CD4-positive, alpha-beta memory T cell (primary cell): ENCODE measurements around the gene CACNA1I. TPM values are rescaled to one million over a fixed set of nuclear protein-coding genes. Genes with fewer than 3 reads are reported as not detected.

Experiments
- CTCF ChIA-PET: fragments of 350-600 bp; sonication (Branson Sonifier 250); formaldehyde crosslinking; loops from one replicate; lab custom pipeline; 2021; ENCODE audit warnings: inconsistent platforms; ENCODE audit not compliant: partially characterized antibody; lab: Charles Lee
- POLR2A ChIA-PET: fragments of 350-600 bp; sonication (Branson Sonifier 250); formaldehyde crosslinking; loops from one replicate; lab custom pipeline; 2021; ENCODE audit not compliant: partially characterized antibody; lab: Charles Lee
- DNase-seq, 5 donors: peaks; one replicate each; pipeline versions ENCODE4 v3.0.0 to v3.0.0-alpha.2; 2020 to 2022; ENCODE audit warnings: mixed read lengths in 1 of 5
- H3K27ac ChIP-seq: one replicate; pipeline ENCODE4 v1.7.0; 2013; ENCODE audit warnings: low read depth, low read length
- H3K27me3 ChIP-seq: 2 replicates; pipeline ENCODE4 v1.7.0; 2013; ENCODE audit warnings: mild to moderate bottlenecking, low read length, moderate library complexity; ENCODE audit not compliant: insufficient read depth
- H3K36me3 ChIP-seq: 2 replicates; pipeline ENCODE4 v1.7.0; 2013; ENCODE audit warnings: mild to moderate bottlenecking, low read length, moderate library complexity; ENCODE audit not compliant: insufficient read depth
- H3K4me1 ChIP-seq: 2 replicates; pipeline ENCODE4 v1.7.0; 2013; ENCODE audit warnings: mild to moderate bottlenecking, low read length, moderate library complexity; ENCODE audit not compliant: insufficient read depth
- H3K4me3 ChIP-seq, 2 donors: one replicate each; pipeline ENCODE4 v1.7.0; 2013; ENCODE audit warnings: low read length in 2 of 2, mild to moderate bottlenecking in 1 of 2
- H3K9me3 ChIP-seq, 2 donors: one replicate each; pipeline ENCODE4 v1.7.0; 2013; ENCODE audit warnings: low read length in 2 of 2, control low read depth in 1 of 2; ENCODE audit not compliant: control insufficient read depth in 1 of 2
- H3K27ac Mint-ChIP-seq, 7 donors: one replicate each; pipeline ENCODE4 v1.8.0; 2020 to 2021; ENCODE audit warnings: mixed read lengths in 7 of 7, mild to moderate bottlenecking in 6 of 7, inconsistent platforms in 3 of 7, moderate library complexity in 3 of 7
- H3K27me3 Mint-ChIP-seq, 2 donors: one replicate each; pipeline ENCODE4 v1.8.0; 2020 to 2021; ENCODE audit warnings: mixed read lengths in 2 of 2
- H3K36me3 Mint-ChIP-seq, 2 donors: one replicate each; pipeline ENCODE4 v1.8.0; 2020 to 2021; ENCODE audit warnings: mixed read lengths in 2 of 2, inconsistent platforms in 1 of 2, mild to moderate bottlenecking in 1 of 2
- H3K4me1 Mint-ChIP-seq, 4 donors: one replicate each; pipeline ENCODE4 v1.8.0; 2020 to 2021; ENCODE audit warnings: mixed read lengths in 4 of 4, mild to moderate bottlenecking in 1 of 4
- H3K4me3 Mint-ChIP-seq, 8 donors: one replicate each; pipeline ENCODE4 v1.8.0; 2020 to 2021; ENCODE audit warnings: mixed read lengths in 8 of 8, mild to moderate bottlenecking in 7 of 8, moderate library complexity in 6 of 8, inconsistent platforms in 3 of 8
- H3K9me3 Mint-ChIP-seq, 8 donors: one replicate each; pipeline ENCODE4 v1.8.0; 2020 to 2021; ENCODE audit warnings: mixed read lengths in 8 of 8, mild to moderate bottlenecking in 5 of 8, inconsistent platforms in 3 of 8, moderate library complexity in 1 of 8
- intact Hi-C: fragments of 100-400 bp; cut with micrococcal nuclease; formaldehyde crosslinking; loops from one replicate; pipeline ENCODE4 v1.15.1; 2023
- polyA plus RNA-seq, 2 donors: library from polyadenylated mRNA; unstranded; fragments of 300-500 nt; fragmentation: Illumina TruSeq; gene quantifications; one replicate each; pipeline ENCODE4 v1.2.3, GENCODE V29; 2021
- total RNA-seq, 2 experiments: library from RNA; stranded (reverse); gene quantifications; one replicate each; pipeline ENCODE4 v1.2.3, GENCODE V29; 2021

The CACNA1I gene
- total and polyA plus RNA-seq, 4 experiments from 2014 or later: 0.30 to 58.0 (median 29.7) TPM

DNA sequence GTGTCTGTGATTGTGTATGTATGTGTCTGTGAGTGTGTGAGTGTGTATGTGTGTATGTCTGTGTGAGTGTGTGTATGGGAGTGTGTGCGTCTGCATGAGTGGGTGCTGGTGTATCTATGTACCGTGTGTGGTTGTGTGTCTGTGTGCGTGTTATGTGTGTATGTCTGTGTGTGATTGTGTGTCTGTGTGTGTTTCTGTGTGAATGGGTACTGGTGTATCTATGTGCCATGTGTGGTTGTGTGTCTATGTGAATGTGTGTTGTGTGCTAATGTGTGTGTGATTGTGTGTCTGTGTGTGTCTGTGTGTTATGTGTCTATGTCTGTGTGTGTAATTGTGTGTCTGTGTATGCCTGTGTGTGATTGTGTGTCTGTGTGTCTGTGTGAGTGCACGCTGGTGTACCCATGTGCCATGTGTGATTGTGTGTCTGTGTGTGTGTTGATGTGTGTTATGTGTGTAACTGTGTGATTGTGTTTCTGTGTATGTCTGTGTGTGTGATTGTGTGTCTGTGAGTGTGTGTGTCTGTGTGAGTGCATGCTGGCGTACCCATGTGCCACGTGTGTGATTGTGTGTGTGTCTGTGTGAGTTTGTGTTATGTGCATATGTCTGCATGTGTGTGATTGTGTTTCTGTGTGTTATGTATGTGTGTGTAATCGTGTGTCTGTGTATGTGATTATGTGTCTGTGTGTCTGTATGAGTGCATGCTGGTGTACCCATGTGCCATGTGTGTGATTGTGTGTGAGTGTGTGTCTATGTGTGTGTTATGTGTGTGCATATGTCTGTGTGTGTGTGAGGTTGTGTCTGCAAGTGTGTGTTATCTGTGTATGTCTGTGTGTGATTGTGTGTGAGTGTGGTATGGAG, 6.8 kb upstream of the CACNA1I start:
- Mint-ChIP-seq H3K4me1 (peaks cover 16 to 23% (median 18%) of the 10 kb centered on the region in 4 donors), H3K27ac (no peak overlapping the region), H3K9me3 (peaks cover 0 to 6% (median 0%) of the 10 kb centered on the region in 8 donors), H3K4me3 (no peak overlapping the region), H3K27me3 (peaks cover 2 to 11% of the 10 kb centered on the region in 2 donors), H3K36me3 (no peaks in the 10 kb centered on the region)
- DNase-seq: no peak
- ChIA-PET CTCF (no interaction called here), POLR2A (no interaction called here)
- Histone ChIP-seq H3K36me3 (no peaks in the 10 kb centered on the region), H3K9me3 (no peaks in the 10 kb centered on the region), H3K4me3 (no peak overlapping the region), H3K4me1 (peaks cover 14% of the 10 kb centered on the region), H3K27ac (no peak overlapping the region), H3K27me3 (peaks cover 1% of the 10 kb centered on the region)
- intact Hi-C loops: loop anchor here (10.0 kb wide), 2 partner anchors 61 to 381 kb away; no protein-coding TSS in a partner anchor

- H3K27me3 ChIP-seq: no peaks in the 10 kb centered on the region
- intact Hi-C loops: loop anchor here (5.0 to 10.0 kb wide), 3 partner anchors 59 to 379 kb away; no protein-coding TSS in a partner anchor
Measured at GRCh38 chr22:39565414-39565944, 5.1 kb upstream of the CACNA1I start.

DNA sequence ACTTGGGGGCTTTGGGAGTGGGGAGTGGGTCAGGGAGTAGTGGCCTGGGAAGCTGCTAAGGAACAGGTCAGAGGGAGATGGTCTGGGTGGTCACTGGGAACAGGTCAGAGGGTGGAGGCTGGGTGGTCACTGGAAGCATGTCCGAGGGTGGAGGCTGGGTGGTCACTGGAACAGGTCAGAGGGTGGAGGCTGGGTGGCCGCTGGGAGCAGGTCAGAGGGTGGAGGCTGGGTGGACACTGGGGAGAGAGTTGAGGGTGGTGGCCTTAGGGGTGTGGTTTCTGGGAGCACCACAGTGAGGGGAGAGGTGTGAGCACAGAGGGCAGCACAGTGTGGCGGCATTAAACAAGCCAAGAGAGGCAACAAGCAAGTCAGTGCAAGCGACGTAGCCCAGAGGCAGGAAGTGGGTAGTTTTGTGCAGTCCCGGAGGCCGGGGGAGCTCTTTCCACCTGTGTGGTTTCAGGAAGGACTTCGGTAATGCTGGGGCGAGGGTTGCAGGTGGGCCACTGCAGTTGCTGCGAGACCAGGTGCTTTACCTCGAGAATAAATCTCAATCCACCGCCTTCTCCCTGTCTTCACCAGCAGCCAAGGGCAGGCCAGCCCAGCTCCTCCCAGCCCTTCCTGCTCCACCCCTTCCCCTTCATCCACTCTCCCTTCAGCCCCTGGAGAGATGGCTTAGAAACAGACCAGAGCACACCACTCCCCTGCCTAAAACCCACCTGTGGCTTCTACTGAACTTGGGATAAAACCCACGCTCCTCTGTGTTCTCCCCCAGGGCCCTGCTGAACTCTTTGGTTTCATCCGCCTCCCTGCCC, 3.2 kb upstream of the CACNA1I start:
- Histone ChIP-seq H3K36me3 (no peaks in the 10 kb centered on the region), H3K4me3 (peak overlapping the region in 1 of 2 donors; percentile 3), H3K4me1 (peaks cover 14% of the 10 kb centered on the region), H3K9me3 (no peaks in the 10 kb centered on the region), H3K27ac (no peak overlapping the region), H3K27me3 (no peaks in the 10 kb centered on the region)
- H3K27me3 Mint-ChIP-seq: no peaks in the 10 kb centered on the region
- peaks cover 0 to 6% (median 0%) of the 10 kb centered on the region in 8 donors for H3K9me3 Mint-ChIP-seq
- peak overlapping the region; percentile 47 to 68 (median 50) for H3K4me3 Mint-ChIP-seq
- CTCF ChIA-PET: interaction anchor here (0.6 to 1.5 kb wide), 8 partner anchors 11 to 469 kb away, joined by 3 to 11 read pairs (median 4); no protein-coding TSS in a partner anchor
- DNase-seq: peak; percentile 43 to 58 (median 52)
- H3K4me1 Mint-ChIP-seq: peaks cover 16 to 23% (median 18%) of the 10 kb centered on the region in 4 donors
- peak overlapping the region; percentile 54 to 91 (median 83) for H3K27ac Mint-ChIP-seq
- POLR2A ChIA-PET: interaction anchor here (0.6 to 1.1 kb wide), 4 partner anchors 123 to 458 kb away, joined by 3 to 5 read pairs (median 3); no protein-coding TSS in a partner anchor
- intact Hi-C loops: loop anchor here (5.0 to 10.0 kb wide), 3 partner anchors 57 to 377 kb away; no protein-coding TSS in a partner anchor
- no peaks in the 10 kb centered on the region for H3K36me3 Mint-ChIP-seq

More at GRCh38 chr22:39565414-39565944, 5.1 kb upstream of the CACNA1I start:
- CTCF ChIA-PET: no interaction called here
- H3K4me3 Mint-ChIP-seq: peak overlapping the region in 2 of 8 donors; percentile 73 to 78
- POLR2A ChIA-PET: no interaction called here
- Histone ChIP-seq H3K36me3 (no peaks in the 10 kb centered on the region), H3K9me3 (no peaks in the 10 kb centered on the region), H3K4me1 (peaks cover 14% of the 10 kb centered on the region), H3K27ac (no peak overlapping the region), H3K4me3 (no peak overlapping the region)
- H3K9me3 Mint-ChIP-seq: peaks cover 0 to 6% (median 0%) of the 10 kb centered on the region in 8 donors
- H3K4me1 Mint-ChIP-seq: peaks cover 16 to 23% (median 18%) of the 10 kb centered on the region in 4 donors
- peaks cover under 1 to 3% of the 10 kb centered on the region in 2 donors for H3K27me3 Mint-ChIP-seq
- no peaks in the 10 kb centered on the region for H3K36me3 Mint-ChIP-seq
- peak overlapping the region in 2 of 7 donors; percentile 7 to 88 for H3K27ac Mint-ChIP-seq
- no peak for DNase-seq

DNA sequence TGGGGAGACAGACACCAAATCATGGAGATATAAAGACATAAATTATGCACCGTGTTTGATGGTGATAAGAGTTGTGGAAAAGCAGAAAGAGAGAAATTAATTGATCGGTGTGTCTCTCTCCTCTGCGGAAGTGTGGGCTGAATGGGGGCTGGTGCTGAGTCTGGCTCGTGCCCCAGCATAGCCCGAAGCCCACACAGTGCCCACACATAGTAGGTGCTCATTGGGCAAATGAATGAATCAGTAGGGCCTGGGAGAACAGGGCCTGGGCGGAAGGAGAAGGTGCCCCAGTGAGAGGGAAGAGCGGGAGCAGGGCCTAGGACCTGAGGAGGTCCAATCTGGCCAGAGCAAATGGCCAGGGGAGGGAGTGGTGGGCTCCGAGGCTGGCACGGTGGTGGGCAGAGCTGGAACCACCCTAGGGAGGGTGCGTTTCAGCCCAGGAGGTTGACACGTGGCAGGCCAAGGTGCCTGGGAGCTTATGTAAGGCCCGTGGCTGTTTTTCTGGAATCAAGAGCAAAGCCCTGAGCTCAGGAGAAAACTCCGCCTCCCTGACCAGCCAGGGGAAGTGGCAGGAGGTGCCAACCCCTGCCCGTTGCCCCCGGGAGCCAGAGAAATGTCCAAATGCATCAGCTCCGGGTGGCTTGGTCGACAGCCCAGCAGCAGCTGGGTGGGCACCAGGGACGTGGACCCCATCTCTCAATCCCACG, 2.1 kb upstream of the CACNA1I start:
- Mint-ChIP-seq H3K27me3 (no peaks in the 10 kb centered on the region), H3K4me3 (peak overlapping the region in 3 of 8 donors; percentile 49 to 68 (median 67)), H3K36me3 (no peaks in the 10 kb centered on the region), H3K4me1 (peaks cover 16 to 23% (median 18%) of the 10 kb centered on the region in 4 donors), H3K9me3 (peaks cover 0 to 6% (median 0%) of the 10 kb centered on the region in 8 donors), H3K27ac (peak overlapping the region in 3 of 7 donors; percentile 3 to 62 (median 9))
- CTCF ChIA-PET: no interaction called here
- H3K4me3 ChIP-seq: no peak overlapping the region
- H3K27ac ChIP-seq: no peak overlapping the region
- POLR2A ChIA-PET: no interaction called here
- intact Hi-C loops: loop anchor here (5.0 to 10.0 kb wide), 3 partner anchors 56 to 376 kb away; no protein-coding TSS in a partner anchor
- peaks cover 14% of the 10 kb centered on the region for H3K4me1 ChIP-seq
- no peaks in the 10 kb centered on the region for H3K36me3 ChIP-seq
- H3K9me3 ChIP-seq: no peaks in the 10 kb centered on the region
- no peaks in the 10 kb centered on the region for H3K27me3 ChIP-seq
- DNase-seq: no peak

GRCh38 chr22:39569066-39569465, 1.5 kb upstream of the CACNA1I start:
- peaks cover 16 to 23% (median 18%) of the 10 kb centered on the region in 4 donors for H3K4me1 Mint-ChIP-seq
- POLR2A ChIA-PET: no interaction called here
- CTCF ChIA-PET: no interaction called here
- H3K36me3 Mint-ChIP-seq: no peaks in the 10 kb centered on the region
- H3K4me3 Mint-ChIP-seq: no peak overlapping the region
- Histone ChIP-seq H3K4me1 (peaks cover 14% of the 10 kb centered on the region), H3K27me3 (no peaks in the 10 kb centered on the region), H3K9me3 (no peaks in the 10 kb centered on the region), H3K36me3 (no peaks in the 10 kb centered on the region), H3K27ac (no peak overlapping the region), H3K4me3 (no peak overlapping the region)
- no peaks in the 10 kb centered on the region for H3K27me3 Mint-ChIP-seq
- DNase-seq: no peak
- intact Hi-C loops: loop anchor here (5.0 to 10.0 kb wide), 3 partner anchors 56 to 376 kb away; no protein-coding TSS in a partner anchor
- no peak overlapping the region for H3K27ac Mint-ChIP-seq
- H3K9me3 Mint-ChIP-seq: peaks cover 0 to 6% (median 0%) of the 10 kb centered on the region in 8 donors

DNA sequence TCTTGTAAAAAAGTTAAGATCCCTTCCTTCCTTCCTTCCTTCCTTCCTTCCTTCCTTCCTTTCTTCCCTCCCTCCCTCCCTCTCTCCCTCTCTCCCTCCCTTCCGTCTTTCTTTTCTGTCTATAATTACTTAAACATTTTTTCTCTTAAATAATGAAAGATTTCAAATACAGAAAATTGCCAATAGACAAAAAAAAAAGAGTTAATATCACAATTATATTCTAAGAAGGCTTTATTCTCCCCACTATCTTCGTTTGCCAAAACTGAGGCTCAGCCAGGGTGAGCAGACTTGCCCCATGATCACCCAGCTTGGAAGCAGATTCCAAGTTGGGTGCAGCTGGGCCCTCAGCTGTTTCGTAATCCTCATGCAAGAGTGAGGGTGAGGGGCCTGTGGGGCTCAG, 327 bp upstream of the CACNA1I start:
- POLR2A ChIA-PET: no interaction called here
- no peaks in the 10 kb centered on the region for H3K36me3 Mint-ChIP-seq
- CTCF ChIA-PET: interaction anchor here (0.7 kb wide), 1 partner anchor 454 kb away, joined by 3 read pairs; no protein-coding TSS in a partner anchor

More for the DNA sequence above, 327 bp upstream of the CACNA1I start:
- H3K4me3 ChIP-seq: no peak overlapping the region
- H3K4me1 ChIP-seq: peaks cover 14% of the 10 kb centered on the region
- H3K27me3 ChIP-seq: no peaks in the 10 kb centered on the region
- Mint-ChIP-seq H3K27me3 (no peaks in the 10 kb centered on the region), H3K4me3 (no peak overlapping the region), H3K9me3 (peaks cover 0 to 6% (median 0%) of the 10 kb centered on the region in 8 donors), H3K27ac (no peak overlapping the region), H3K4me1 (peaks cover 16 to 22% (median 18%) of the 10 kb centered on the region in 4 donors)
- intact Hi-C loops: no loop called here
- no peaks in the 10 kb centered on the region for H3K9me3 ChIP-seq
- DNase-seq: no peak
- no peak overlapping the region for H3K27ac ChIP-seq
- no peaks in the 10 kb centered on the region for H3K36me3 ChIP-seq
